ENCODE results near the gene APOA1.

- no peak for TF ChIP-seq GATA2 (IDR thresholded peaks at IDR 0.05; ENCODE audit: low read depth, low read length)
- TF ChIP-seq GATA3 (IDR thresholded peaks at IDR 0.05; ENCODE audit: low read depth, low read length), result no peak
These were observed 43.7 kb upstream of the APOA1 start for GRCh38 chr11:116881143-116881542.
